CD4-positive, alpha-beta T cell (primary cell): ENCODE data around the gene ZNF19. TPM values are rescaled to one million over a fixed set of nuclear protein-coding genes. Genes with fewer than 3 reads are reported as not detected.

Source experiments
- ATAC-seq: fragments of 200-7000 bp; cut with Tn5 transposase; one replicate; pipeline ENCODE4 v1.10.0; 2022; ENCODE audit warnings: mild to moderate bottlenecking; ENCODE audit not compliant: poor library complexity
- CTCF ChIA-PET: fragments of 350-600 bp; sonication (Branson Sonifier 250); formaldehyde crosslinking; loops from one replicate; lab custom pipeline; 2021; ENCODE audit warnings: antibody characterized with exemption, inconsistent platforms; lab: Charles Lee
- POLR2A ChIA-PET: fragments of 350-600 bp; sonication (Branson Sonifier 250); formaldehyde crosslinking; loops from one replicate; lab custom pipeline; 2021; ENCODE audit warnings: antibody characterized with exemption, inconsistent platforms; lab: Charles Lee
- DNase-seq, 14 experiments: peaks; one replicate each; pipeline ENCODE4 v3.0.0-alpha.2; 2013 to 2020; ENCODE audit warnings: mixed read lengths in 2 of 14
- H3K27ac ChIP-seq, 2 donors: one replicate each; pipeline versions ENCODE4 v1.5.1 to v1.7.0; 2013; ENCODE audit warnings: low read length in 2 of 2, low read depth in 1 of 2, mild to moderate bottlenecking in 1 of 2
- H3K27me3 ChIP-seq, 2 experiments: 1 replicate in 1 of 2; 2 replicates in 1 of 2; pipeline versions ENCODE4 v1.6.1 to v1.7.0; 2013; ENCODE audit warnings: low read length in 2 of 2, control low read depth in 1 of 2, mild to moderate bottlenecking in 1 of 2, moderate library complexity in 1 of 2; ENCODE audit not compliant: insufficient read depth in 2 of 2, control insufficient read depth in 1 of 2
- H3K36me3 ChIP-seq: one replicate; pipeline ENCODE4 v1.6.1; 2013; ENCODE audit warnings: low read length, control low read depth; ENCODE audit not compliant: insufficient read depth
- H3K4me1 ChIP-seq: one replicate; pipeline ENCODE4 v1.6.1; 2013; ENCODE audit warnings: low read length, control low read depth; ENCODE audit not compliant: insufficient read depth
- H3K4me3 ChIP-seq: one replicate; pipeline ENCODE4 v1.5.1; 2013; ENCODE audit warnings: mild to moderate bottlenecking, low read length, moderate library complexity
- H3K9me3 ChIP-seq, 2 experiments: 1 replicate in 1 of 2; 2 replicates in 1 of 2; pipeline versions ENCODE4 v1.6.1 to v1.7.0; 2013; ENCODE audit warnings: low read length in 2 of 2, mild to moderate bottlenecking in 2 of 2, control low read depth in 1 of 2, moderate library complexity in 1 of 2; ENCODE audit not compliant: control insufficient read depth in 1 of 2, insufficient read depth in 1 of 2
- H3K27ac Mint-ChIP-seq: one replicate; pipeline ENCODE4 v1.8.0; 2020; ENCODE audit warnings: mixed read lengths
- H3K27me3 Mint-ChIP-seq: one replicate; pipeline ENCODE4 v1.8.0; 2021; ENCODE audit warnings: mixed read lengths
- H3K36me3 Mint-ChIP-seq: one replicate; pipeline ENCODE4 v1.8.0; 2021; ENCODE audit warnings: low read depth, mixed read lengths
- H3K4me1 Mint-ChIP-seq: one replicate; pipeline ENCODE4 v1.8.0; 2021; ENCODE audit warnings: low read depth, mixed read lengths
- H3K4me3 Mint-ChIP-seq: one replicate; pipeline ENCODE4 v1.8.0; 2020; ENCODE audit warnings: mild to moderate bottlenecking, mixed read lengths
- H3K9me3 Mint-ChIP-seq: one replicate; pipeline ENCODE4 v1.8.0; 2020; ENCODE audit warnings: mixed read lengths
- CTCF ChIP-seq: fragments of 200-600 bp; IDR thresholded peaks from one replicate; pipeline ENCODE4 v1.8.0; 2022; ENCODE audit warnings: antibody characterized with exemption, mild to moderate bottlenecking
- intact Hi-C, 2 experiments: fragments of 100-400 bp; cut with DNase I in 1 of 2; cut with micrococcal nuclease in 1 of 2; formaldehyde crosslinking; loops; one replicate each; pipeline versions ENCODE4 v1.15.1 to v1.9.0; 2023 to 2025; cut with DNase I, micrococcal nuclease
- total RNA-seq, 174 experiments: library from RNA in 2 of 174; stranded (reverse) in 2 of 174; gene quantifications; one replicate each; pipeline ENCODE4 v1.2.3 and lab custom pipeline; 2021 to 2026

The ZNF19 gene
- total RNA-seq, 2 experiments from 2014 or later = 4.6 to 6.4 TPM

- ATAC-seq (no peak), DNase-seq (no peak)
- peaks cover 0 to 8% of the 10 kb centered on the region in 2 experiments for H3K9me3 ChIP-seq
- H3K4me1 ChIP-seq = no peaks in the 10 kb centered on the region
- H3K9me3 Mint-ChIP-seq = no peaks in the 10 kb centered on the region
- no peak for TF ChIP-seq CTCF
- peaks cover 8 to 32% of the 10 kb centered on the region in 2 experiments for H3K27me3 ChIP-seq
- no peak overlapping the region for H3K27ac Mint-ChIP-seq
- no peaks in the 10 kb centered on the region for H3K4me1 Mint-ChIP-seq
- no peak overlapping the region for H3K4me3 ChIP-seq
- no peak overlapping the region for H3K27ac ChIP-seq
- H3K4me3 Mint-ChIP-seq = no peak overlapping the region
- H3K36me3 ChIP-seq = no peaks in the 10 kb centered on the region
- H3K27me3 Mint-ChIP-seq = peaks cover 58% of the 10 kb centered on the region
- POLR2A ChIA-PET = interaction anchor here (0.5 kb wide), 1 partner anchor 25 kb away, joined by 4 read pairs; no protein-coding TSS in a partner anchor
- intact Hi-C loops = no loop called here
- no peaks in the 10 kb centered on the region for H3K36me3 Mint-ChIP-seq
- CTCF ChIA-PET = interaction anchor here (1.9 kb wide), 1 partner anchor 17 kb away, joined by 7 read pairs; no protein-coding TSS in a partner anchor
These were observed 59.5 kb downstream of the ZNF19 start for GRCh38 chr16:71429581-71429980.

- ChIA-PET CTCF (interaction anchor here (1.9 kb wide), 1 partner anchor 16 kb away, joined by 7 read pairs; no protein-coding TSS in a partner anchor), POLR2A (no interaction called here)
- H3K27me3 ChIP-seq = peaks cover 13 to 39% of the 10 kb centered on the region in 2 experiments
- peaks cover 0 to 8% of the 10 kb centered on the region in 2 experiments for H3K9me3 ChIP-seq
- no peaks in the 10 kb centered on the region for H3K36me3 Mint-ChIP-seq
- intact Hi-C loops = no loop called here
- H3K4me3 ChIP-seq = no peak overlapping the region
- DNase-seq (no peak), ATAC-seq (no peak)
- H3K36me3 ChIP-seq = no peaks in the 10 kb centered on the region
- no peak overlapping the region for H3K27ac Mint-ChIP-seq
- H3K9me3 Mint-ChIP-seq = no peaks in the 10 kb centered on the region
- no peak for TF ChIP-seq CTCF
- H3K27me3 Mint-ChIP-seq = peaks cover 59% of the 10 kb centered on the region
- H3K4me1 Mint-ChIP-seq = no peaks in the 10 kb centered on the region
- H3K27ac ChIP-seq = no peak overlapping the region
- no peak overlapping the region for H3K4me3 Mint-ChIP-seq
- H3K4me1 ChIP-seq = no peaks in the 10 kb centered on the region
These were observed 60.2 kb downstream of the ZNF19 start for GRCh38 chr16:71428883-71429282.

GRCh38 chr16:71428385-71428784 is 60.7 kb downstream of the ZNF19 start:
- TF ChIP-seq CTCF = no peak
- ChIA-PET CTCF (interaction anchor here (1.9 kb wide), 1 partner anchor 15 kb away, joined by 7 read pairs; no protein-coding TSS in a partner anchor), POLR2A (no interaction called here)
- DNase-seq = no peak
- no peak overlapping the region for H3K4me3 Mint-ChIP-seq
- Histone ChIP-seq H3K9me3 (peaks cover 0 to 8% of the 10 kb centered on the region in 2 experiments), H3K4me1 (no peaks in the 10 kb centered on the region), H3K27ac (no peak overlapping the region), H3K4me3 (no peak overlapping the region), H3K36me3 (no peaks in the 10 kb centered on the region), H3K27me3 (peaks cover 11 to 42% of the 10 kb centered on the region in 2 experiments)
- no peaks in the 10 kb centered on the region for H3K4me1 Mint-ChIP-seq
- no peaks in the 10 kb centered on the region for H3K36me3 Mint-ChIP-seq
- H3K9me3 Mint-ChIP-seq = no peaks in the 10 kb centered on the region
- no peak for ATAC-seq
- intact Hi-C loops = no loop called here
- no peak overlapping the region for H3K27ac Mint-ChIP-seq
- H3K27me3 Mint-ChIP-seq = peaks cover 61% of the 10 kb centered on the region
